Measurements from ENCODE around the gene GYG2. TPM values are rescaled to one million over a fixed set of nuclear protein-coding genes. Genes with fewer than 3 reads are reported as not detected.

The GYG2 gene
- total RNA-seq, 2 donors from 2014 or later: 4.6 to 5.2 TPM

- DNase-seq (ENCODE audit: low spot score): no peak
- TF ChIP-seq POLR2AphosphoS5 (IDR thresholded peaks at IDR 0.05): no peak
- no peak for TF ChIP-seq POLR2A (IDR thresholded peaks at IDR 0.05)
- TF ChIP-seq CTCF (IDR thresholded peaks at IDR 0.05): no peak
- H3K36me3 ChIP-seq: no peaks in the 10 kb centered on the region
- H3K27ac ChIP-seq: no peak overlapping the region
- 58% methylated on average over 8 of the region's 8 CpGs for WGBS
- H3K4me3 ChIP-seq: no peak overlapping the region
- intact Hi-C loops (cut with DNase I): no loop called here
- H3K9me3 ChIP-seq: no peaks in the 10 kb centered on the region
- H3K4me1 ChIP-seq (replicated peaks): no peaks in the 10 kb centered on the region
- H3K27me3 ChIP-seq (replicated peaks; ENCODE audit: insufficient read depth): no peaks in the 10 kb centered on the region
These were observed 8.5 kb upstream of the GYG2 start for GRCh38 chrX:2820136-2820771.

DNA sequence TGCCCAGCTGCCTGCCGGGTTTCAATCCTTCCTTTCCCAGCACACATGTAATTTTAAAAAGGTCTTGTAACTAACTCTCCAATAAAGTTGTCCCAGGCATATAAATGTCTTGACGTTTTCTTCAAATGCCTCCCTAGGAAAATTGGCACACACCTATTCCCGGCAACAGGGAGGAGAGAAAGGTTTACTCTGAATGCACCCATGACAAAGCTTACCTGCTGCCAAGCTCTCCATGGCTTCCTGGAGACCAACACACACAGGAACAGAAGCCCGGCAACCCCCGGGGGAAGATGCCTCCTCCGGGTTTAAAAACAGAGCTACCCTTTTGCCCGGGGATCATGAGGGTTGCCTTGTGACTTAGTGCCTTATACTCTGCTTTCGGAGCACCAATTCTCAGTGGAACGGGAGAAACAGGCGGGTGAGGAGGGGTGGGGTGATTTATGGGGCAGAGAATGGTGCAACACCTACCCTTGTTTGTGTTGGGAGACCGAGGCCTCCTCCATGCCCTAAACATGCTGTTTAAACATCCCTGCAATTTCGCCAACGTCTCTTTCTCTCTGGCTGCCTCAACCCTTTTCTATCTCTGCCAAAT lies 4.8 kb upstream of the GYG2 start:
- H3K36me3 ChIP-seq: no peaks in the 10 kb centered on the region
- H3K4me3 ChIP-seq: no peak overlapping the region
- H3K4me1 ChIP-seq (replicated peaks): no peaks in the 10 kb centered on the region
- intact Hi-C loops (cut with DNase I): no loop called here
- H3K27me3 ChIP-seq (replicated peaks; ENCODE audit: insufficient read depth): no peaks in the 10 kb centered on the region
- peak; percentile 50 for DNase-seq (ENCODE audit: low spot score)
- WGBS: 16% methylated on average over 13 of the region's 13 CpGs
- TF ChIP-seq CTCF (IDR thresholded peaks at IDR 0.05): no peak
- no peak for TF ChIP-seq POLR2A (IDR thresholded peaks at IDR 0.05)
- peak; percentile 20 for TF ChIP-seq POLR2AphosphoS5 (IDR thresholded peaks at IDR 0.05)
- no peaks in the 10 kb centered on the region for H3K9me3 ChIP-seq
- H3K27ac ChIP-seq: peak overlapping the region in 1 of 2 donors; percentile 56

- H3K4me3 ChIP-seq: no peak overlapping the region
- H3K4me1 ChIP-seq (replicated peaks): no peaks in the 10 kb centered on the region
- no peak for DNase-seq (ENCODE audit: low spot score)
- H3K36me3 ChIP-seq: no peaks in the 10 kb centered on the region
- no peaks in the 10 kb centered on the region for H3K27me3 ChIP-seq (replicated peaks; ENCODE audit: insufficient read depth)
- no peaks in the 10 kb centered on the region for H3K9me3 ChIP-seq
- H3K27ac ChIP-seq: no peak overlapping the region
- intact Hi-C loops (cut with DNase I): no loop called here
- TF ChIP-seq POLR2AphosphoS5 (IDR thresholded peaks at IDR 0.05) (no peak), CTCF (IDR thresholded peaks at IDR 0.05) (no peak)
These were observed 3.8 kb upstream of the GYG2 start for GRCh38 chrX:2824886-2825285.

DNA sequence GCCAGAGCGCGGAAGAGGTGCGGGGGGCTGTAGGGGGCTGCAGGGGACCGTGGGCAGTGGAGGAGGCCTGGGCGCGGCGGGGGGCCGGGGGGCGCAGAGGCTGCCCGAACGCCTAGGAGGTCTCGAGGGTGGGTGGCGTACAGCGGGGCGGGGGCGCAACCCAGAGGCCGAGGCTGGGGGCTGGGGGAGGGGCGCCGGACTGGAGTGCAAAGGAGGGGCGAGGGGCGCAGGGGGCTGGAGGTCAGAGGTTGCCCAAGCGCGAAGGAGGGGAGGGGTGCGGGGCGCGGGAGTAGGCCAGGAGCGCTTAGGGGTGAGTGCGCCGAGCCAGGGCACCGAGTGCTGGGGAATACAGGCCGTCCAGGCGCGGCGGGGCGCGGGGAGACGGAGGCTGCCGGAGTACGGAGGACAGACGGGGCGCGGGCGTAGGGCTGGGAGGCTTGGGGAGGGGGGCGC lies 255 bp downstream of the GYG2 start:
- no peak overlapping the region for H3K27ac ChIP-seq
- DNase-seq (ENCODE audit: low spot score): no peak
- TF ChIP-seq CTCF (IDR thresholded peaks at IDR 0.05) (no peak), POLR2AphosphoS5 (IDR thresholded peaks at IDR 0.05) (no peak), POLR2A (IDR thresholded peaks at IDR 0.05) (no peak)

More for the DNA sequence above, 255 bp downstream of the GYG2 start:
- Histone ChIP-seq H3K4me3 (peak overlapping the region; percentile 32 to 39), H3K27me3 (replicated peaks; ENCODE audit: insufficient read depth) (no peaks in the 10 kb centered on the region), H3K36me3 (no peaks in the 10 kb centered on the region), H3K9me3 (no peaks in the 10 kb centered on the region), H3K4me1 (replicated peaks) (no peaks in the 10 kb centered on the region)
- intact Hi-C loops (cut with DNase I): no loop called here
- WGBS: 1% methylated on average over 26 of the region's 44 CpGs

Data from prostate gland (tissue), 2 donors.